GM19239 (cell line): ENCODE measurements around the gene OR5A2.
"Not testable (repeated sequence)": the region's sequence is repeated elsewhere in the genome, so short reads cannot be mapped to it uniquely, and the experiment has no call there.

Experiments
- DNase-seq: peaks from one replicate; pipeline ENCODE4 v3.0.0; 2011; ENCODE audit warnings: low spot score; ENCODE audit not compliant: insufficient read length
- FAIRE-seq: peaks from 2 replicates; lab custom pipeline; 2011; peaks lifted over from hg19 to GRCh38; lab: Jason Lieb, UNC

Gene OR5A2

GRCh38 chr11:59400461-59401261 lies 25.6 kb downstream of the OR5A2 start:
- no peak for FAIRE-seq
- DNase-seq: no peak

DNA sequence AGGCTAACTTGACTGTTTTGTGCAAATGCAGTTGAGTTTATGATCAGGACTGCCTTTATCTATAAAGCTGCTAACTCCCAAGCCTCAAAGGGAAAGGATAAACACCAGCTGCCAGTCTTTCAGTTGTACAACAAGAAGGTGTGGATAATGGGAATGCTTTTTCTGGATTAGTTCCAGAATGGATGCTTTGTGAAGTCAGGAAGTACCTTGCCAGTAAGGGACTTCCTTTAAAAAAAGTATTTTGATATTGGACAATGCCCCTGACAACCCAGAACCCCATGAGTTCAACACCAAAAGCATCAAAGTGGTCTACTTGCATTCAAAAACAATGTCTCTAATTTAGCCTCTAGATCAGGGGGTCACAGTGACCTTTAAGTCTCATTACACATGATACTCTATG lies 32.0 kb downstream of the OR5A2 start:
- no peak for FAIRE-seq
- DNase-seq: no peak

GRCh38 chr11:59380263-59381059 lies 45.8 kb downstream of the OR5A2 start:
- peak; percentile 89 for FAIRE-seq
- no peak for DNase-seq

- not testable (repeated sequence) for FAIRE-seq, DNase-seq
These were observed 53.9 kb downstream of the OR5A2 start for GRCh38 chr11:59372324-59372723.

DNA sequence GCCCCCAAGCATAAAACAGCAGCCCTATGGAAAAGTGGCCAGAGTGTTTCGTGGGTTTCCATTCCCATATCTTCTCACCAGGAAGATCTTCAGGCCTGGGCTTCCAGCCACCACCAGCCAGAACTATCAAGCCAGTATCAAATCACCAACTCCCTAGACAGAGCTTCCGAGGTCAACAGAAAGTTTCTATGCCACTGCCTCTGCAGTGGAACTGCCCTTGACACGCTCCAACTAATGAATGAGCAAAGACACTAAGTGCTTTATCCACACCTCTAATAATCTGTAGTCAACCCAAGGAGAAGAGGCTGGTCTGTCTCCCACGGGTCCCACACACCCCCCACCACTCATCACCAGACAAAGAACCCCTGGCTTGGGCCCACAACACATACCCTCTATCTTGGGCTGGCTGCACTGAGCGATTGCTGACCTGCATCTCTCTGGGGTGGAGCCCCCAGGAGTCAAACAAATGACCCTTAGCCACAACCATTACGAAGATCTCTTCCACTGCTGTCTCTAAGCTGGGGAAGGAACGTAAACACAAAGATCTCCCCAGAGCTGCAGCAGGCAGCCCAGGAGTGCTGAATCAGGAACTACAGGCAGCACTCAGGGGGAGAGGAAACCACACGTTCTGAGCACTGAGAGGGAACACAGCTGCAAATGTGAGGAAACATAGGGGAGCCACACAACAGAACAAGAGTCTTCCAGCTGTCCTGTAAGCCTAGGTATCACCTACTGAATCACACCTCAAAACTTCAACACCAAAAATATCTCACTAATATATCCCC lies 57.8 kb downstream of the OR5A2 start:
- FAIRE-seq (no peak), DNase-seq (no peak)
